B cell (primary cell): Measurements from ENCODE around the gene FAM120C. TPM values are rescaled to one million over a fixed set of nuclear protein-coding genes. Genes with fewer than 3 reads are reported as not detected.

Experiments used
- ATAC-seq: fragments of 200-7000 bp; cut with Tn5 transposase; one replicate; pipeline ENCODE4 v1.10.0; 2021; ENCODE audit warnings: low read depth, mild to moderate bottlenecking, moderate number of reproducible peaks, moderate library complexity
- CTCF ChIA-PET: fragments of 350-600 bp; sonication (Branson Sonifier 250); formaldehyde crosslinking; loops from one replicate; lab custom pipeline; 2021; ENCODE audit warnings: antibody characterized with exemption, inconsistent platforms; lab: Charles Lee
- POLR2A ChIA-PET: fragments of 350-600 bp; sonication (Branson Sonifier 250); formaldehyde crosslinking; loops from one replicate; lab custom pipeline; 2021; ENCODE audit warnings: antibody characterized with exemption; lab: Charles Lee
- DNase-seq: peaks from one replicate; pipeline ENCODE4 v3.0.0; 2013
- H2AFZ ChIP-seq: 2 replicates; pipeline ENCODE4 v1.6.1; 2012; ENCODE audit warnings: mild to moderate bottlenecking, low read depth, low read length; ENCODE audit not compliant: insufficient read depth, poor library complexity, severe bottlenecking
- H3K27ac ChIP-seq, 2 donors: 1 replicate in 1 of 2; 2 replicates in 1 of 2; pipeline ENCODE4 v1.5.1; 2012 to 2013; ENCODE audit warnings: low read length in 2 of 2, mild to moderate bottlenecking in 2 of 2, moderate library complexity in 1 of 2
- H3K27me3 ChIP-seq, 4 experiments: fragments of 200-600 bp in 1 of 4; sonication (generic) in 1 of 4; replicated peaks in 1 of 4; 1 replicate in 2 of 4; 2 replicates in 2 of 4; pipeline versions ENCODE4 v1.6.1 to v1.7.0; 2013 to 2016; ENCODE audit warnings: low read length in 3 of 4, mild to moderate bottlenecking in 2 of 4, mixed read lengths in 1 of 4, moderate library complexity in 1 of 4; ENCODE audit not compliant: insufficient read depth in 4 of 4, control insufficient read depth in 3 of 4; ENCODE audit errors: control extremely low read depth in 1 of 4
- H3K36me3 ChIP-seq, 2 experiments: replicated peaks in 1 of 2; 1 replicate in 1 of 2; 2 replicates in 1 of 2; pipeline versions ENCODE4 v1.6.1 to v1.7.1; 2013; ENCODE audit warnings: low read length in 1 of 2; ENCODE audit not compliant: insufficient read depth in 2 of 2, control insufficient read depth in 1 of 2; ENCODE audit errors: control extremely low read depth in 1 of 2, extremely low read depth in 1 of 2
- H3K4me1 ChIP-seq, 2 donors: fragments of 200-600 bp in 1 of 2; sonication (generic) in 1 of 2; 1 replicate in 1 of 2; 2 replicates in 1 of 2; pipeline versions ENCODE4 v1.5.1 to v1.6.1; 2013 to 2017; ENCODE audit warnings: low read length in 2 of 2; ENCODE audit not compliant: control insufficient read depth in 2 of 2, insufficient read depth in 2 of 2
- H3K4me2 ChIP-seq: replicated peaks from 2 replicates; pipeline ENCODE3; 2012; ENCODE audit warnings: mild to moderate bottlenecking, low read depth, low read length; ENCODE audit not compliant: poor library complexity, severe bottlenecking
- H3K4me3 ChIP-seq, 5 experiments: fragments of 200-600 bp in 1 of 5; sonication (generic) in 1 of 5; 1 replicate in 3 of 5; 2 replicates in 2 of 5; pipeline versions ENCODE4 v1.5.1 to v1.7.0; 2011 to 2016; ENCODE audit warnings: low read length in 4 of 5, mild to moderate bottlenecking in 4 of 5, low read depth in 2 of 5, control low read depth in 1 of 5, moderate library complexity in 1 of 5; ENCODE audit not compliant: insufficient read depth in 1 of 5; ENCODE audit errors: control extremely low read depth in 1 of 5, extremely low read depth in 1 of 5
- H3K79me2 ChIP-seq: fragments of 200-600 bp; sonication (generic); one replicate; pipeline ENCODE4 v1.6.0; 2016; ENCODE audit warnings: low read length; ENCODE audit not compliant: control insufficient read depth, insufficient read depth
- H3K9ac ChIP-seq: fragments of 200-600 bp; sonication (generic); 2 replicates; pipeline ENCODE4 v1.6.1; 2017; ENCODE audit warnings: mild to moderate bottlenecking, low read length, moderate library complexity
- H3K9me3 ChIP-seq, 3 donors: one replicate each; pipeline versions ENCODE4 v1.6.1 to v1.7.1; 2013; ENCODE audit warnings: low read length in 2 of 3; ENCODE audit not compliant: control insufficient read depth in 2 of 3, insufficient read depth in 1 of 3; ENCODE audit errors: control extremely low read depth in 1 of 3
- H4K20me1 ChIP-seq: 2 replicates; pipeline ENCODE4 v1.6.0; 2012; ENCODE audit warnings: mild to moderate bottlenecking, low read length; ENCODE audit not compliant: insufficient read depth, control insufficient read depth, poor library complexity, severe bottlenecking
- H3K27ac Mint-ChIP-seq: one replicate; pipeline ENCODE4 v1.8.0; 2021; ENCODE audit warnings: mixed read lengths
- H3K27me3 Mint-ChIP-seq: one replicate; pipeline ENCODE4 v1.8.0; 2021; ENCODE audit warnings: mixed read lengths
- H3K4me1 Mint-ChIP-seq: one replicate; pipeline ENCODE4 v1.8.0; 2021; ENCODE audit warnings: mixed read lengths
- H3K4me3 Mint-ChIP-seq: one replicate; pipeline ENCODE4 v1.8.0; 2021; ENCODE audit warnings: mixed read lengths
- H3K9me3 Mint-ChIP-seq: one replicate; pipeline ENCODE4 v1.8.0; 2022; ENCODE audit warnings: mixed read lengths; ENCODE audit not compliant: insufficient read depth
- EZH2 ChIP-seq: IDR thresholded peaks from 2 replicates; pipeline ENCODE4 v1.6.1; 2012; ENCODE audit warnings: borderline replicate concordance, low read depth, mild to moderate bottlenecking, moderate library complexity, low read length; ENCODE audit not compliant: insufficient read depth, poor library complexity, severe bottlenecking
- WGBS: methylation state at CpG from one replicate; pipeline ENCODE4 v1.1.5; 2013; ENCODE audit warnings: missing lambda C conversion rate; ENCODE audit not compliant: insufficient coverage; 5-methylcytosine and 5-hydroxymethylcytosine counted together
- intact Hi-C: fragments of 100-400 bp; cut with micrococcal nuclease; formaldehyde crosslinking; loops from one replicate; pipeline ENCODE4 v1.10.0; 2022
- polyA plus RNA-seq: library from polyadenylated mRNA; depleted of rRNA; stranded (reverse); fragments of >200 nt; gene quantifications from 2 replicates; pipeline ENCODE4 v1.2.3, GENCODE V29; 2012
- total RNA-seq, 2 donors: library from RNA; stranded (reverse); fragments of 120-200 nt in 1 of 2; gene quantifications; 1 replicate in 1 of 2; 2 replicates in 1 of 2; pipeline versions ENCODE4 v1.2.3 to v1.2.4, GENCODE V29; 2013 to 2022
- TF ChIP-seq, protein P1 (sequence below): fragments of 200-600 bp; IDR thresholded peaks from one replicate; pipeline ENCODE4 v1.8.0; 2022; ENCODE audit warnings: antibody characterized with exemption, mild to moderate bottlenecking

Gene FAM120C
- total and polyA plus RNA-seq, 2 donors (not counting 1 experiment from before 2014, with no cell fraction given) = 7.7 to 23.3 TPM

DNA sequence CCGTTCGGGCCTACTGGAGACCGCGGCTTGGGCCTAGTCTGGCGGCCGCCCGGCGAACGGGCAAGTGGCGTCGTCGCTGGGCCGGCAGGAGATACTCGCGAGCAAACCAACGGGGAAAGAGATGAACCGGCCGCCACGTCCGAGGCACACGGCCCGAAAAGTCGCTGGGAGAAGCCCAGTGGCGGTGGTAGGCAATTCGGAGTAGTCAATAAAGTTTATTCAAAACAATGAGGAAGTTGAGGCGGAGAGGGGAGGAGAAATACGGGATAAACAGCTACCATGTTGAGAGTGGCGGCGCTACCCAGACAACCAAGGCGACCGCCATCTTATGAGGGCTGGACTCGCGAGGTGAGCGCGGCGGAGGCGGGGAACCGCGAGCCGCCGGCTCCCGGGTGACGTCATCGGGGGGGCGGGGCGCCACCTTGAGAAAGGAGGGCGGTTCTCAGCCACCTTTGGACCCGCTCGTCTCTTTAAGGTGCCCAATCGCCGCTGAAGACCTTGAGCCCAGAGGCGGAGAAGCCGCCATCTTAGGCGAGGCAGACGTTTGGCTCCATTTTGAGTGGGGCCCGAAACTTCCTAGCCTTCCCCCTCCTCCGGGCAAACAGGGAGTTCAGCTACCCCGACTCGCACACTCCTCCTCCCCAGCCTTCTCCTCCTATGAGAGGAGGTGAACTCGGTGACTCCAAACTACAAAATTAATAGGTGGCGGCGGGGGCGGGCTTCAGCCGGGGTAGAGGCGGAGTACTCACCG is 138.8 kb downstream of the FAM120C start, which contains the start of gene PHF8:
Gene PHF8 (minus strand): TSS at position 348 of the 751 bp plus-strand sequence. CDS start 1,745 bp downstream, outside the sequence.
- peaks cover 9 to 13% of the 10 kb centered on the region in 2 donors for H3K4me1 ChIP-seq
- peak within 1 kb of the TSS; percentile 68 to 86 (median 75) for H3K4me3 ChIP-seq
- H3K36me3 ChIP-seq = peaks cover 1 to 14% of the 10 kb centered on the region in 2 experiments
- no peaks in the 10 kb centered on the region for H3K79me2 ChIP-seq
- H2AFZ ChIP-seq = peak within 1 kb of the TSS; percentile 83
- no peak for TF ChIP-seq EZH2
- TF ChIP-seq, protein P1, sequence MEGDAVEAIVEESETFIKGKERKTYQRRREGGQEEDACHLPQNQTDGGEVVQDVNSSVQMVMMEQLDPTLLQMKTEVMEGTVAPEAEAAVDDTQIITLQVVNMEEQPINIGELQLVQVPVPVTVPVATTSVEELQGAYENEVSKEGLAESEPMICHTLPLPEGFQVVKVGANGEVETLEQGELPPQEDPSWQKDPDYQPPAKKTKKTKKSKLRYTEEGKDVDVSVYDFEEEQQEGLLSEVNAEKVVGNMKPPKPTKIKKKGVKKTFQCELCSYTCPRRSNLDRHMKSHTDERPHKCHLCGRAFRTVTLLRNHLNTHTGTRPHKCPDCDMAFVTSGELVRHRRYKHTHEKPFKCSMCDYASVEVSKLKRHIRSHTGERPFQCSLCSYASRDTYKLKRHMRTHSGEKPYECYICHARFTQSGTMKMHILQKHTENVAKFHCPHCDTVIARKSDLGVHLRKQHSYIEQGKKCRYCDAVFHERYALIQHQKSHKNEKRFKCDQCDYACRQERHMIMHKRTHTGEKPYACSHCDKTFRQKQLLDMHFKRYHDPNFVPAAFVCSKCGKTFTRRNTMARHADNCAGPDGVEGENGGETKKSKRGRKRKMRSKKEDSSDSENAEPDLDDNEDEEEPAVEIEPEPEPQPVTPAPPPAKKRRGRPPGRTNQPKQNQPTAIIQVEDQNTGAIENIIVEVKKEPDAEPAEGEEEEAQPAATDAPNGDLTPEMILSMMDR = no peak
- Mint-ChIP-seq H3K4me1 (peaks cover 17% of the 10 kb centered on the region), H3K27ac (peak within 1 kb of the TSS; percentile 95), H3K9me3 (no peaks in the 10 kb centered on the region), H3K4me3 (peak within 1 kb of the TSS; percentile 97), H3K27me3 (no peaks in the 10 kb centered on the region)
- ChIA-PET POLR2A (interaction anchor here (1.2 to 2.9 kb wide), 8 partner anchors 139 to 1673 kb away, joined by 3 to 15 read pairs (median 6); partner anchors contain the start of genes APEX2, FAM120C, GNL3L and RRAGB), CTCF (interaction anchor here (1.0 to 2.2 kb wide), 5 partner anchors 12 to 1117 kb away, joined by 3 to 7 read pairs (median 3); partner anchors contain the start of gene TSR2)
- H3K27me3 ChIP-seq = no peaks in the 10 kb centered on the region
- 0% methylated on average over 32 of the region's 66 CpGs for WGBS
- H3K27ac ChIP-seq = peak within 1 kb of the TSS; percentile 84 to 87
- peak within 1 kb of the TSS; percentile 91 for H3K9ac ChIP-seq
- DNase-seq (peak; percentile 96), ATAC-seq (peak; percentile 80)
- peak within 1 kb of the TSS; percentile 76 for H3K4me2 ChIP-seq
- H4K20me1 ChIP-seq = no peaks in the 10 kb centered on the region
- intact Hi-C loops = loop anchor here (1.0 to 10.0 kb wide), 5 partner anchors 139 to 1673 kb away; partner anchors contain the start of genes FAM120C, KANTR, RRAGB and TSR2
- H3K9me3 ChIP-seq = no peaks in the 10 kb centered on the region
